Hematopoietic multipotent progenitor cell treated with erythropoietin and hydrocortisone succinate and interleukin-3 and kit ligand, for 6 days (in vitro differentiated cells): ENCODE results near the gene USH1C.

ENCODE experiments used
- DNase-seq: peaks from one replicate; pipeline ENCODE4 v3.0.0-alpha.2; 2015

The USH1C gene

GRCh38 chr11:17544181-17544622, at the start of gene USH1C:
TSS of gene USH1C (minus strand) at chr11:17544416. CDS start at chr11:17544307, 109 bp downstream.
- peak; percentile 47 for DNase-seq

- no peak for DNase-seq
These were observed 49.4 kb upstream of the USH1C start for GRCh38 chr11:17593466-17594245.

GRCh38 chr11:17591293-17591692, 47.1 kb upstream of the USH1C start:
- no peak for DNase-seq

- no peak for DNase-seq
These were observed 46.2 kb upstream of the USH1C start for GRCh38 chr11:17590463-17590862.

- DNase-seq = no peak
These were observed 44.5 kb upstream of the USH1C start for GRCh38 chr11:17588721-17589120.

- DNase-seq = no peak
These were observed 44.0 kb upstream of the USH1C start for GRCh38 chr11:17588166-17588565.

- DNase-seq = no peak
These were observed 41.9 kb upstream of the USH1C start for GRCh38 chr11:17585911-17586695.

- no peak for DNase-seq
These were observed 37.5 kb upstream of the USH1C start for GRCh38 chr11:17581732-17582053.

GRCh38 chr11:17581036-17581731, 37.0 kb upstream of the USH1C start:
- no peak for DNase-seq

GRCh38 chr11:17580271-17580670, 36.1 kb upstream of the USH1C start:
- DNase-seq = no peak

- no peak for DNase-seq
These were observed 35.2 kb upstream of the USH1C start for GRCh38 chr11:17579451-17579850.

- DNase-seq = no peak
These were observed 34.7 kb upstream of the USH1C start for GRCh38 chr11:17578958-17579357.

- DNase-seq = no peak
These were observed 34.1 kb upstream of the USH1C start for GRCh38 chr11:17578296-17578695.

GRCh38 chr11:17575431-17576425, 31.5 kb upstream of the USH1C start:
- DNase-seq = no peak

GRCh38 chr11:17574141-17575091, 30.2 kb upstream of the USH1C start:
- DNase-seq = no peak

GRCh38 chr11:17573526-17573925, 29.3 kb upstream of the USH1C start:
- no peak for DNase-seq

GRCh38 chr11:17572791-17573460, 28.7 kb upstream of the USH1C start:
- no peak for DNase-seq

GRCh38 chr11:17572359-17572690, 28.1 kb upstream of the USH1C start:
- peak; percentile 31 for DNase-seq

GRCh38 chr11:17571431-17572358, 27.5 kb upstream of the USH1C start:
- no peak for DNase-seq

GRCh38 chr11:17570034-17570433, 25.8 kb upstream of the USH1C start:
- no peak for DNase-seq
